ENCODE data around the gene DOK4.

DOK4 gene

GRCh38 chr16:57485916-57486857, at the start of gene DOK4:
Gene DOK4 (minus strand): TSS chr16:57486493. CDS start chr16:57479507, 6,986 bp downstream.
- peak; percentile 72 for DNase-seq (ENCODE audit: low spot score)

GRCh38 chr16:57535680-57536305, 49.5 kb upstream of the DOK4 start:
- DNase-seq (ENCODE audit: low spot score): peak; percentile 79

GRCh38 chr16:57534881-57535658, 48.8 kb upstream of the DOK4 start:
- DNase-seq (ENCODE audit: low spot score): no peak

- DNase-seq (ENCODE audit: low spot score): no peak
These were observed 48.1 kb upstream of the DOK4 start for GRCh38 chr16:57534337-57534880.

- no peak for DNase-seq (ENCODE audit: low spot score)
These were observed 47.4 kb upstream of the DOK4 start for GRCh38 chr16:57533431-57534336.

- DNase-seq (ENCODE audit: low spot score): no peak
These were observed 46.0 kb upstream of the DOK4 start for GRCh38 chr16:57532266-57532625.

- DNase-seq (ENCODE audit: low spot score): no peak
These were observed 45.5 kb upstream of the DOK4 start for GRCh38 chr16:57531635-57532265.

- no peak for DNase-seq (ENCODE audit: low spot score)
These were observed 44.9 kb upstream of the DOK4 start for GRCh38 chr16:57531253-57531575.

GRCh38 chr16:57530522-57531252, 44.4 kb upstream of the DOK4 start:
- no peak for DNase-seq (ENCODE audit: low spot score)

- peak; percentile 67 for DNase-seq (ENCODE audit: low spot score)
These were observed 43.8 kb upstream of the DOK4 start for GRCh38 chr16:57530104-57530521.

- DNase-seq (ENCODE audit: low spot score): no peak
These were observed 43.3 kb upstream of the DOK4 start for GRCh38 chr16:57529391-57530103.

- DNase-seq (ENCODE audit: low spot score): no peak
These were observed 42.5 kb upstream of the DOK4 start for GRCh38 chr16:57528499-57529390.

- no peak for DNase-seq (ENCODE audit: low spot score)
These were observed 41.5 kb upstream of the DOK4 start for GRCh38 chr16:57527610-57528360.

- no peak for DNase-seq (ENCODE audit: low spot score)
These were observed 40.7 kb upstream of the DOK4 start for GRCh38 chr16:57527027-57527426.

- no peak for DNase-seq (ENCODE audit: low spot score)
These were observed 40.2 kb upstream of the DOK4 start for GRCh38 chr16:57526498-57526897.

GRCh38 chr16:57525761-57526160, 39.5 kb upstream of the DOK4 start:
- no peak for DNase-seq (ENCODE audit: low spot score)

GRCh38 chr16:57522960-57523359, 36.7 kb upstream of the DOK4 start:
- no peak for DNase-seq (ENCODE audit: low spot score)

Data from kidney capillary endothelial cell (primary cell).